Epithelial cell of prostate (primary cell): Measurements from ENCODE around the gene SLC4A2.
"Not testable (repeated sequence)": the region's sequence is repeated elsewhere in the genome, so short reads cannot be mapped to it uniquely, and the experiment has no call there.

Source experiments
- DNase-seq: peaks from one replicate; pipeline ENCODE4 v3.0.0-alpha.2; 2011; ENCODE audit warnings: low read depth, low spot score
- H3K27ac ChIP-seq: fragments of 450-650 bp; 2 replicates; pipeline ENCODE4 v1.5.1; 2017; ENCODE audit warnings: mild to moderate bottlenecking

The SLC4A2 gene

GRCh38 chr7:151043449-151043848 is 15.9 kb upstream of the SLC4A2 start:
- DNase-seq, H3K27ac ChIP-seq: not testable (repeated sequence)

DNA sequence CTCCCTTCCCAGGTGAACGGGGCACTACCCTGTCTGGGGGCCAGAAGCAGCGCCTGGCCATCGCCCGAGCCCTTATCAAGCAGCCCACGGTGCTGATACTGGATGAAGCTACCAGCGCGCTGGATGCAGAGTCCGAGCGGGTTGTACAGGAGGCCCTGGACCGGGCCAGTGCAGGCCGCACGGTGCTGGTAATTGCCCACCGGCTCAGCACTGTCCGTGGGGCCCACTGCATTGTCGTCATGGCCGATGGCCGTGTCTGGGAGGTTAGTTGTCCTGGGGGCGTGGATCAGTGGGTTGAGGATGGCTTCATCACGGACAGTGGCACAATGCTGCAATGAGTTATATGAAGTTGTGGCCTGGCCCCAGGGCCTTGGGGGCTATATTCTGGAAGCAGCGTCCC is 15.4 kb upstream of the SLC4A2 start:
- DNase-seq: no peak
- H3K27ac ChIP-seq: no peak overlapping the region

GRCh38 chr7:151045262-151045661 is 14.1 kb upstream of the SLC4A2 start:
- no peak for DNase-seq
- no peak overlapping the region for H3K27ac ChIP-seq

DNA sequence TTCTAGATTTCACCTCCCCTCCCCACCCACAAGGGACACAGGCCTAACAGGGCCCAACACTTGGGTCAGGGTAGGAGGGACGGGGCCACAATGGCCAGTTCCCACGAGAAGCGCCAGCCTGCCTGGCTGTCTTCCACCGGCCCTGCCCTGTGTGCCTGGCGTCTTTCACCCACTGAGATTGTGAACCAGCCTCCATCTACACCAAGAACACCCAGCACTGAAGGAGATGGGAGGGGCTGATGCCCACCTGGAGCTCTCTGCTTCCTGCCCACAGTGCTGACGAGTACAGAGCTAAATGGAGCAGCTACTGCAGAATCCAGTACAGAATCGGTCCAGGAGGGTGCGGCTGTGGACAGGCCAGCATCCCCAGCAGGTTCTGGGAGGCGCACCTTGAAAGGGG is 13.4 kb upstream of the SLC4A2 start:
- H3K27ac ChIP-seq: no peak overlapping the region
- no peak for DNase-seq

GRCh38 chr7:151046603-151047573 is 12.5 kb upstream of the SLC4A2 start:
- H3K27ac ChIP-seq: no peak overlapping the region
- no peak for DNase-seq

DNA sequence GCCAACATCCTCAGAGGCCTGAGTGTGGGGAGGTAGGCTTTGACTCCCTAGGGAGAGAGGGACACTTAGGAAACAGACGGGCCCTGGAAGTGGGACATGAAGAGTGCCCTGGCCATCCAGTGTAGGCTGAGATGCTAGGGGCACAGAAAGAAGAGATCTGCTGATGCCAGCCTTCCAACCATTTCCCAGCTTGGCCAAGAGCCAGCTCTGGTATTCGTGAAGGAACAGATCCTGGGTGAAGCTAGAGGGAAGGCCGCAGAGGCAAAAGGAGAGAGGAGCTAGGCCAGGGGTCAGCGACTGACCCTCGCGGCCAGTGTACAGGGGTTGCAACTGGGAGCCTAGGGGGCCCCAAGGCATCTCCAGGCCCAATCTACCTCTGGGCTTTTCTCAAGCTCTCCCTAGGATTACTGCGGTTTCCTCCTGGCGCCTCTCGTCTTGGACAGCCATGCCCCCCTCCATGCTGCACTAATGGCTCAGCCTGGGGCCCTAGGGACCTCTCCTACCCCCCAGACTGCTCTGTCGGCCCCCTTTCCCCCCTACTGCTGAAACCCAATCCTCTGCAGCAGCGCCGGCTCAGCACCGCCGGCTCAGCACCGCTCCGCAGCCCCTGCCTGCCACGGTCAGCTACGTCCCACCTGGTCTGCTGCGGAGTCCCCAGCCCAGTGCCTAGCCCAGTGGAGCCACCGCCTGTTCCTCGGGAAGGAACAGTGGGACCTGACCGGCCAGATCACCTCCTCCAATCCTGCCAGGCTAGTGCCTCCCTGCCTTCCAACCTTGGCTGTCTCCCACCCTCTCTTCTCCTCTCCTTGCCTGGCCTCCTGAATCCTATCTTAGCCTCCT is 11.2 kb upstream of the SLC4A2 start, which contains the start of gene ASIC3:
Gene ASIC3, plus strand, starts transcription at position 556 of the 840 bp plus-strand sequence. CDS start 355 bp downstream, outside the sequence.
- no peak for DNase-seq
- H3K27ac ChIP-seq: no peak within 1 kb of the TSS

- H3K27ac ChIP-seq: no peak overlapping the region
These were observed 10.4 kb upstream of the SLC4A2 start for GRCh38 chr7:151048911-151049463.

DNA sequence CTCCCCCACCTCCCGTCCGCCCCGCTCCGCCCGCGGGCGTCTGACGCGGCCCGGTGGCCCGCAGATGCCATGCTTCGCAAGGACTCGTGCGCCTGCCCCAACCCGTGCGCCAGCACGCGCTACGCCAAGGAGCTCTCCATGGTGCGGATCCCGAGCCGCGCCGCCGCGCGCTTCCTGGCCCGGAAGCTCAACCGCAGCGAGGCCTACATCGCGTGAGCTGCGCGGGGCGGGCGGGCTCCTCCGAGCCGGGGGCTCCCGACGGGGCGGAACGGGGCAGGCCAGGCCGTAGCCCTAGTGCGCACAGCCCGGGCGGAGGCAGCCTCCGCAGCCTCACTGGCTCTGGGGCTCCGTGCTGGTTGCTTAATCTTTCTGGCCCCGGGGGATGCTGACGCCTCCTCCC is 8.3 kb upstream of the SLC4A2 start:
- no peak overlapping the region for H3K27ac ChIP-seq
- no peak for DNase-seq

More at GRCh38 chr7:151048911-151049463, 10.4 kb upstream of the SLC4A2 start:
- DNase-seq: no peak

- no peak overlapping the region for H3K27ac ChIP-seq
- DNase-seq: no peak
These were observed 6.3 kb upstream of the SLC4A2 start for GRCh38 chr7:151053096-151053495.

- no peak overlapping the region for H3K27ac ChIP-seq
- DNase-seq: no peak
These were observed 5.6 kb upstream of the SLC4A2 start for GRCh38 chr7:151053751-151054150.

DNA sequence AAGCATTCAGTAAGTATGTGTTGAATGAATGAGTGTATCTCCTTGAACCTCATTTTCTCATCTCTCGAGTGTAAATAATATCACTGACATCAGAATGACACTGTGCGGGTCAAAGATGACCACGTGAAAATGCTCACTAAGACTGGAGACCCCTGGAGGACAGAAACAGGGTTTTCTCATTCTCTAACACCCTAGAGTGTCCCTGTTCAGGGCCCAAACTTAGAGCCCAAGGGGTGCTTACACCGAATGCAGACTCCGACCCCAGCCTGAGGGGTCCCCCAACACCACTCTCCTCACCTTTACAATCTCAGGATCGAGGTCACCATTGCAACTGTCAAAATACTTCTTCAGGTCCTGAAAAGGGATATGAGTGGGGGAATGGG is 3.1 kb upstream of the SLC4A2 start:
- H3K27ac ChIP-seq: no peak overlapping the region
- DNase-seq: no peak

- no peak for DNase-seq
- no peak overlapping the region for H3K27ac ChIP-seq
These were observed 2.5 kb upstream of the SLC4A2 start for GRCh38 chr7:151056666-151057505.

DNA sequence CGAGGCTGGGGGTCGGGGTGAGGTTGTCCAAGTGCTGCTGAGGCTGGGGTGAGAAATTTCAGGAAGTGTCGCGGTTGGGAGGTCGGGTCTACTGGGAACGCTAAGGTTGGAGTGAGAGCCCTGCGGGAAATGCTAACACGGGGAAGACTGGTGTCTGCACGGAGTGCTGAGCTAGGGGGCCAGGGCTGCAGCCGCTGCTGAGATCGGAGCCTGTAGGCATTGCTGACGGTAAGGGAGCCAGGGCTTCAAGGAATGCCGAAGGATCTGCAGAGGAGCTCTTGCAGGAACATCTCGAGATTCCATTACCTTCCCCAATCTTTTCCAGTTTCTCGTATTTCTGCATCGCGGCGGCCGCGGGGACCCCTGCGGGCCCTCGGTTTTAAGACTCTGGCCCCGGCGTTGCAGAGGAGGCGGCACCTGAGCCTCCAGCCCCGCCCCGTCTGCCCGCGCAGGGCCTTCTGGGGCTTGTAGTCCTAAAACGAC is 1.8 kb upstream of the SLC4A2 start, which contains the start of gene CDK5:
Gene CDK5, minus strand, starts transcription at position 392 of the 483 bp plus-strand sequence. Its CDS starts 49 bp downstream, at position 343.
- peak within 1 kb of the TSS; percentile 94 for H3K27ac ChIP-seq
- no peak for DNase-seq

DNA sequence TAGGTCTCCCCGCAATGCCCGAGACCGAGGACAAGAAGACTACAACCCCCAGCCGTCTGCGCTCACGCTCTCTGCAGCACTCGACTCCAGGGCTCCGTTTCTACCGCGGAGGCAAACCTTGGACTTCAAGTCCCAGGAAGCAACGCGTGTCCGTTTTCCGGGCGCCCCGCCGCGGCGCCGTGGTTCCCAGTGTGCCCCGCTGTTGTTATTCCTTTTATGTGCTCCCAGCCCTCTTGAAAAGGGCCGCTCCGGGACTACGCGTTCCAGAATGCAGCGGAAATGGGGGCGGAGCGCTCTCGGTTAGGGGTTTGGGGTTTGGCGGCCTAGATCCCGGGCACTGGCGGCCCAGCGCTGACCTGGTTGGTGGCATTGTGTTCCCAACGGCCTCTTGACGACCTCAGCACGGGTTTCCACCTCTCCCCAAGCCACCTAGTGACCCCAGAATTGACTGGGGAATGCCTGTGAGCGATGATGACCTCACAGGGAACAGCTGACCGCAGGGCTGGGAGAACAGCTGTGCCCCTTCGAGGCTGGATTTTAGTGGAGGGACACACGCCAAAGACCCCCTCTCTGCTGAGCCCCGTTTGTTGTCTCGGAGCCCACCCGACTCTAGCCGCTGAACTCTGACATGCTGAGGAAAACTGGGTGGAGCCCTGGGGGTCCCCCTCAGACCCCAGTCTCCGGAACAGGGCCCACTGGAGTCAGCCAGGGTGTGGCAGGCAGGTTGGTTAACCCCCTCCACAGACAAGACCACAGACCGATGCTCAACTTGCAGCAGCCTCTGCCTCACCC is 1.2 kb upstream of the SLC4A2 start:
- peak; percentile 99 for DNase-seq
- peak overlapping the region; percentile 94 for H3K27ac ChIP-seq

DNA sequence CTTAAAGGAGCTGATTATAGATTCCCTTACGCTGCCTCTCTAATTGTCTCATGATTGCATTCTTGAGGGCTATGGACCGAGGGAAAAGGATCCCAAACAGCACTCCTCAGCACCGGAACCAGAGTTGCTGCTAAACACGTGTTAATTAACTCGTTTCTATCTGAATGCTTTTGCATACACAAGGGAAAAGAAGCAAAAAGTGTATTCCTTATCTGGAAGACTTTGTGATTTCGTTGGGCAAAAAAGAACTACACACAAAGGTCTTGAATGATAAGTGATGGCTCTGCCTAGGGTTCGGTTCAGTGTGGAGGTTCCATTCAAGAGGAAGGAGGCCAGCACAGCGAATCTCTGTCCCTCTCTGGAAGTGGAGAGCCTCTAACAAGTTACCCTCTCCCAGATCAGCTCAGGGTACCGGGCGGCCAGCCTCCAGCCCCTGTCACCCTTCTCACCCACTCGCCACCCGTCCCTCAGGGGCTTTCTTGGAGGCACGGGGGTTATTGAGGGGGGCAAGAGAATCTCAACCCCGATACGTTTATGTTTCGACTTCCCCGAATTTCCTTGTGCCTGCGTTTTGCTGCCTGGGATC is 515 bp upstream of the SLC4A2 start:
- DNase-seq: no peak
- H3K27ac ChIP-seq: peak overlapping the region; percentile 94

DNA sequence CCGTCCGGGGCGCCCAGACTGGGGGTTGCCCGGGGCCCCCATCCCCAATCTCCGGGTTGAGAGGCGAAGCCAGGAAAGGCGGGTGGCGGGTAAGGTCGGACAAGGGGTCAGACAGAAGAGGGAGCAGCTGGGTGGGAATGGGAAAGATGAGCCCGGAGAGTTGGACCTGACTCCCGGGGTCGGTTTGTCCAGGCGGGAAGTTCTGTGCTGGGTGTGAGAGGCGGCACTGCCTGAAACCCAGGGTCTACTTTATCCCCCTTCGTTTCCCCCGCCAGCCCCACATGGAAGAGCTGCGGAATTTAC is 675 bp downstream of the SLC4A2 start:
- H3K27ac ChIP-seq: peak overlapping the region; percentile 94
- DNase-seq: no peak

DNA sequence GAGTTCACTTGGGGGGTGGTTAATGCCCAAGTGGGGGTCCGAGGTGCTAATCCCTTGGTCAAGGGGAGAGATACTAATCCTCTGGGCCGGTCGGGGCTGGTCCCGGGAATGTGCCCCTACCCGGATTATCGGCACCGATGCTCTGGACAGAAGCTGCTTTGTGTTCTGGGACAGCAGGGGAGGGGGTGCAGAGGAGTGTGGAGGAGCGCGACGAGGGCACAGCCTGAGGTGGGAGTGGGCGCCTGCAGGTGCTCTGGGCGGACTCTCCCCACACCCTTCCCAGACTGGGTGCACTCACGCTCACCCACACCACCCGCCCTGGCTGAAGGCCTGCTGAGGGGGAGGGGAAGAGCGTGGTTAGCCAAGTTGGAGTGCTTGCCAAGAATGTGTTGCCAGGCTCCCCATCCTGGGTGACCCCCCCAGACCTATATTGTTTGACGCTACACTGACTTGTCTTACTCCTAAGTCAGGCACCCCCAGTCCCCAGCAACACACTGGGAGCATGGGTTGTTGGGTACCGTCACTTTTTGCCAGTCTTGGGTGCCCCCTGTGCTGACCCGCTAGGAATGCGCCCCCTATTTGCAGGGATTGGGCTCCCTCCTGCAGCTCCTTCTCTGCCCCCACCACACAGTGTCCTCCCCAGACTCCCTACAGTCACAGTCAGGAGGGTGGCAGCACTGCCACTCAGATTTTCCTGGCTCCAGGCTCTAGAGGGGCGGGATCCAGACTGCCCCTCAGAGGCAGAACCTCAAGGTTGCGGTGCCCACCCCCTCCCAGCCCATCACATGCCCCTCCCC is 1.2 kb downstream of the SLC4A2 start:
- H3K27ac ChIP-seq: peak overlapping the region; percentile 94
- DNase-seq: no peak
